ENCODE measurements around the gene CABP1. TPM values are rescaled to one million over a fixed set of nuclear protein-coding genes. Genes with fewer than 3 reads are reported as not detected.

Gene CABP1
- total and polyA plus RNA-seq, 4 donors, result 0.13 to 0.63 (median 0.48) TPM

GRCh38 chr12:120620624-120621023 lies 19.8 kb upstream of the CABP1 start:
- no peak overlapping the region for H3K9ac ChIP-seq (ENCODE audit: insufficient read depth in 1 of 2, low read length in 2 of 2)

GRCh38 chr12:120625557-120626419 lies 14.6 kb upstream of the CABP1 start:
- Histone ChIP-seq H3K9ac (ENCODE audit: insufficient read depth in 1 of 2, low read length in 2 of 2) (no peak overlapping the region), H3K4me3 (no peak overlapping the region), H3K4me1 (ENCODE audit: control insufficient read depth in 5 of 5, insufficient read depth in 5 of 5, low read length in 5 of 5) (no peaks in the 10 kb centered on the region), H3K27me3 (ENCODE audit: control insufficient read depth in 3 of 3, insufficient read depth in 3 of 3, low read length in 2 of 3) (no peaks in the 10 kb centered on the region), H3K36me3 (ENCODE audit: control insufficient read depth in 4 of 4, insufficient read depth in 4 of 4, low read length in 4 of 4) (no peaks in the 10 kb centered on the region), H3K27ac (ENCODE audit: low read depth in 1 of 2, low read length in 1 of 2) (no peak overlapping the region), H3K9me3 (ENCODE audit: control insufficient read depth in 4 of 4, insufficient read depth in 3 of 4, low read length in 3 of 4) (no peaks in the 10 kb centered on the region)
- TF ChIP-seq CTCF (IDR thresholded peaks at IDR 0.05; ENCODE audit: control extremely low read depth, extremely low read depth), result no peak
- WGBS, 2 donors, result 81 to 82% methylated on average over 26 of the region's 26 CpGs
- no peak for ATAC-seq (ENCODE audit: insufficient read depth, low FRiP score)
- no peak for DNase-seq

More at GRCh38 chr12:120620624-120621023, 19.8 kb upstream of the CABP1 start:
- Histone ChIP-seq H3K27ac (ENCODE audit: low read depth in 1 of 2, low read length in 1 of 2) (no peak overlapping the region), H3K9me3 (ENCODE audit: control insufficient read depth in 4 of 4, insufficient read depth in 3 of 4, low read length in 3 of 4) (no peaks in the 10 kb centered on the region), H3K36me3 (ENCODE audit: control insufficient read depth in 4 of 4, insufficient read depth in 4 of 4, low read length in 4 of 4) (no peaks in the 10 kb centered on the region), H3K27me3 (ENCODE audit: control insufficient read depth in 3 of 3, insufficient read depth in 3 of 3, low read length in 2 of 3) (peaks cover 0 to 8% (median 3%) of the 10 kb centered on the region in 3 donors), H3K4me3 (no peak overlapping the region), H3K4me1 (ENCODE audit: control insufficient read depth in 5 of 5, insufficient read depth in 5 of 5, low read length in 5 of 5) (no peaks in the 10 kb centered on the region)
- TF ChIP-seq CTCF (IDR thresholded peaks at IDR 0.05; ENCODE audit: control extremely low read depth, extremely low read depth), result no peak
- no peak for ATAC-seq (ENCODE audit: insufficient read depth, low FRiP score)
- WGBS, 2 donors, result 83 to 88% methylated on average over 2 of the region's 2 CpGs
- DNase-seq, result no peak

GRCh38 chr12:120628919-120629318 lies 11.5 kb upstream of the CABP1 start:
- H3K36me3 ChIP-seq (ENCODE audit: control insufficient read depth in 4 of 4, insufficient read depth in 4 of 4, low read length in 4 of 4), result no peaks in the 10 kb centered on the region
- H3K27ac ChIP-seq (ENCODE audit: low read depth in 1 of 2, low read length in 1 of 2), result no peak overlapping the region
- peaks cover 0 to 2% (median 0%) of the 10 kb centered on the region in 3 donors for H3K27me3 ChIP-seq (ENCODE audit: control insufficient read depth in 3 of 3, insufficient read depth in 3 of 3, low read length in 2 of 3)
- H3K4me1 ChIP-seq (ENCODE audit: control insufficient read depth in 5 of 5, insufficient read depth in 5 of 5, low read length in 5 of 5), result no peaks in the 10 kb centered on the region
- no peaks in the 10 kb centered on the region for H3K9me3 ChIP-seq (ENCODE audit: control insufficient read depth in 4 of 4, insufficient read depth in 3 of 4, low read length in 3 of 4)
- ATAC-seq (ENCODE audit: insufficient read depth, low FRiP score), result no peak
- no peak for TF ChIP-seq CTCF (IDR thresholded peaks at IDR 0.05; ENCODE audit: control extremely low read depth, extremely low read depth)
- H3K9ac ChIP-seq (ENCODE audit: insufficient read depth in 1 of 2, low read length in 2 of 2), result no peak overlapping the region
- no peak for DNase-seq
- H3K4me3 ChIP-seq, result no peak overlapping the region
- WGBS, 2 donors, result 49 to 56% methylated on average over 4 of the region's 4 CpGs

Measured in lung (tissue), 12 donors.